HG03108 (cell line): ENCODE measurements around the gene METRNL.

ENCODE experiments used
- ATAC-seq: cut with Tn5 transposase; IDR thresholded peaks from one replicate; pipeline ENCODE4 v1.9.1; 2021; ENCODE audit warnings: moderate library complexity; ENCODE audit not compliant: unreplicated experiment

Gene METRNL

GRCh38 chr17:83089328-83090132 lies 10.1 kb downstream of the METRNL start:
- no peak for ATAC-seq

DNA sequence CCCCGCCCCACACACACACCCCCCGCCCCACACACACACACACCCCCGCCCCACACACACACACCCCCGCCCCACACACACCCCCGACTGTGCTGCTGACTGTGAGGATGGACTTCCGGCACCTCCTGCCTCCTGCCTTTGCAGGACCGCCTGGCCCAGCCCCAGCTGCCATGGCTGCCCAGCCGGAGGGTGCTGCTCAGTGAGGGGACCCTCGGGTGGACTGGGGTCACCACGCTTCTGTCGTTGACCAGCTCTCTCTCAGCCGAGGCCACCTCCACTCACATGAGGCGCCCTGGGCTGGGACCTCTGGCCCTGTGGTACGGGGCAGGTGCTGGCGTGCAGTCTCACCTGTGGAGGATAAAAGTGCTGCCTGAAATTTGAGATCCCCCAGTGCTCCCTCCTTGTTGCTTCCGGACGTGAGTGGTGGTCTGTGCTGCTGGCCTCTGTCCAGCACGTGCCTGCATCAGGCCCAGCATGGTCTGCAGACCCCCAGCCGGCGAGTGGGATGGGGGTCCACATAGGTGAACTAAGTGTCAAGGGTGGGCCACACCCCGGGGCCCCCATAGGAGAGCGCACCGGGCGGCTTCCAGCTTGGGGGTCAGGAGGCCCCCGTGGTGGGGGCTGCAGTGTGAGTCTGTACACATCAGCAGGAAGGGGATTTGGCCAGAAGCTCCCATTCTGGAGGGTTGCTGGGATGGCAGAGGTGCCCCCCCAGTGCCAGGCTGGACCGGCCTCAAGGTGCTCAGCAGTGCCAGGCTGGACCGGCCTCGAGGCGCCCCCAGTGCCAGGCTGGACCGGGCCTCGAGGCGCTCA lies 11.2 kb downstream of the METRNL start:
- no peak for ATAC-seq

- ATAC-seq = no peak
Measured at GRCh38 chr17:83091257-83092141, 12.1 kb downstream of the METRNL start.

GRCh38 chr17:83092186-83092585 lies 12.8 kb downstream of the METRNL start:
- ATAC-seq = no peak

- no peak for ATAC-seq
Measured at GRCh38 chr17:83092931-83093330, 13.5 kb downstream of the METRNL start.

DNA sequence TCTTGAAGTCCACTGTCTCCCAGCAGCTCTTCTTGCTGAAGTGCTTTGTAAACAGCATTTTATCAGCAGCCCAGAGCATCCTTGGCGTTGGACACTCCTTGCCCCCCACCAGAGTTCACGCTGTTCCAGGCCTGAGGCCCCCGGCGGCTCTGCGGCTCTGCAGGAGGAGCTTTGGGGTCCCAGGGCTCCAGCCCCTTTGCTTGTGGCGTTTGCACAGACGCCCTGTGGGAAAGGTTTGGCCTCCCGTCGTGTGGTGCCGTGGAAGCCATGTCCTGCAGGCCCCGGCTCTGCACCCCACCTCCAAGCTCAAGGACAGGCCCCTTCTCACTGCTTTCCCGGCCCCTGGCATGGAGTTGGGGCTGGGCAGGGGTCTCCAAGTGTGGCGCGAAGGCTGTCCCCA lies 14.1 kb downstream of the METRNL start:
- no peak for ATAC-seq

GRCh38 chr17:83094291-83094690 lies 14.9 kb downstream of the METRNL start:
- no peak for ATAC-seq

GRCh38 chr17:83095016-83095415 lies 15.6 kb downstream of the METRNL start:
- ATAC-seq = no peak

DNA sequence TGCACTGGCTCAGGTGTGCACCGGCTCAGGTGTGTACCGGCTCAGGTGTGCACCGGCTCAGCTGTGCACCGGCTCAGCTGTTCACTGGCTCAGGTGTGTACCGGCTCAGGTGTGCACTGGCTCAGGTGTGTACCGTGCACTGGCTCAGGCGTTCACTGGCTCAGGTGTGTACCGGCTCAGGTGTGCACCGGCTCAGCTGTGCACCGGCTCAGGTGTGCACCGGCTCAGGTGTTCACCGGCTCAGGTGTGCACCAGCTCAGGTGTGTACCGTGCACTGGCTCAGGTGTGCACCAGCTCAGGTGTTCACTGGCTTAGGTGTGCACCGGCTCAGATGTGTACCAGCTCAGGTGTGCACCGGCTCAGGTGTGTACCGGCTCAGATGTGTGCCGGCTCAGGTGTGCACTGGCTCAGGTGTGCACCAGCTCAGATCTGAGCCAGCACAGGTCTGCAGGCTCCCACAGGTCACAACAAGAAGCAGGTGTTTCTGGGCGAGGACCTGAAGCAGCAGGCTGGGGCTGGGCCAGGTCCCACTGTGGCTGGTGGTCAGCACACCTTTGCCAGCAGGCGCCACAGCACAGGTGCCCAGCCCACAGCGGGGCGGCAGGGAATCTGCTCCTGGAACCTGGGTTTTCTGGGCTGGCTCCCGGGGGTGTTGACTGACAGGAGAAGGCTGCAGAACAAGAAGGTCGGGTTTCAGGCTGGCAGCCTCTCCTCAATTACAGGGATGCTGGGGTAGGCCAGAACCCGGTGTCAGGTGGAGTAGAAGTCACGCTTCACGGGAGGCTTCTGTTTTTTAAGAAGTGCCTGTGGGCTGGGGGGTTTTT lies 17.2 kb downstream of the METRNL start:
- no peak for ATAC-seq

DNA sequence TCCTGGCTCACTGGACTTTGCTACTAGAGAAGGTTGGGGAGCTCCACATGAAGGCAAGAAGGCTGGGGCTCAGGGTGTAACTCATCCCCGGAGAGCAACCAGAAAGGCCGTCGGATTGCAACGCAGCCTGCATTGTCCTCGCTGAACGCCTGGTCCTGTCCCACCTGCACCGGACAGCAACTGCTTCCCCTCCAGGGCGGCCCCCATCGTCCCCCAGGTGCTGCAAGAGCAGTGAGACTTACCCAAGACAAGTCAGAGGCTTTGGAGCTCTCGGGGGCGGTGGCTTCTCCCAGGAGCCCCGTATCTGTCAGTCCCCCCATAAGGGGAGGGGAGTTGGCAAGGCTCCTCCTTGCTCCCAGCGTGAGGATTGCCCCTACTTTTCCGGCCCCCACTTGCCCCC lies 18.4 kb downstream of the METRNL start:
- no peak for ATAC-seq

- no peak for ATAC-seq
Measured at GRCh38 chr17:83098241-83099085, 19.1 kb downstream of the METRNL start.

DNA sequence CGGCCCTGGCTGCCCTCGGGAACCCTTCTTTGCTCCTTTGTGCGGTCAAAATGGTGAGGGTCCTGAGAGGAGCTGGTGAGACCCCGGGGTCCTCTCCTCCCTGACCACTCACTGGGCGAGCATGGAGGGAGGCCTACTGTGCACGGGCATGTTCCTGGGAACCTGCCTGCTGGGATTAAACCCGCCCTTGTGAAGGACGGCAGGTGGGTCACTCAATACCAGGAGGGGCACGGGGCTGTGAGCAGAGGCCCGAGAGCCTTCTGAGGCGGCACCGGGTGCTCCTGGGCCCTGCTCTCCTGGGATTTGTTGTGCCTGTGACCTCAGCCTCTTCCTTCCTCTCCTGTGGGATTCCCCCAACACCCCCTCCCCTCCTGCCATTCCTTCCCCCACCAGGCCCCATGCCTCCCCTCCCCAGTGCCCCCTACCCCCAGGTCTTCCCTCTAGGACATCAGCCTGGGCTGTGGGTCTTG lies 19.7 kb downstream of the METRNL start:
- ATAC-seq = no peak

DNA sequence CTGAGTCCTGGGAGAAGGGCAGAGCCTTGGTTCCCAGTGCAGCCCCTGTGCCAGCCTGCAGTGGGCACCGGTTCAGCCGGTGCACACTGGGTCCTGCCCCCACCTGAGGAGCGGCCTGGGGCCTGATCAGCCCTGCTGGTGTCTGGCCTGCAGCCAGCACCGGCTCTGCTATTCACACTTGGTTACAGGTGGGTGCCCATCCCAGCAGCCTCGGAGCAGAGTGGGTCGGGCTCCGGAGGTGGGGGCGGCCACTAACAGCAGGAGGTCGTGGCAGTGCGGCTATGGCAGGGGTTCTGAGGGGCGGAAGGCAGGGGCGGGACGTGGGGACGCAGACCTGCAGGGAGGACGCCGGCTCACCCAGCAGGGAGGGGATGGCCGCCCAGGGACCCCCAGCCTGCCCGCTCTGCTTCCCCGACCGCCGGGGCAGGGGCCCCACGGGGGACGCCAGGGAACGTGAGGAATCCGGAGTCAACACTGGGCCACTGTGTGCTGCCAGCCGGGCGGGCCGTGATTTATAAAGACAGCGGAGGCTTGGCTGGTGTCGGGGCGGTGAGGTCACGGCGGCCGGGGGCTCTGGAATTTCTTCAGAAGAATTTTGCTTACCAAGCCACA lies 20.3 kb downstream of the METRNL start:
- no peak for ATAC-seq

- ATAC-seq = no peak
Measured at GRCh38 chr17:83100220-83100852, 20.9 kb downstream of the METRNL start.

- no peak for ATAC-seq
Measured at GRCh38 chr17:83100853-83101391, 21.5 kb downstream of the METRNL start.

DNA sequence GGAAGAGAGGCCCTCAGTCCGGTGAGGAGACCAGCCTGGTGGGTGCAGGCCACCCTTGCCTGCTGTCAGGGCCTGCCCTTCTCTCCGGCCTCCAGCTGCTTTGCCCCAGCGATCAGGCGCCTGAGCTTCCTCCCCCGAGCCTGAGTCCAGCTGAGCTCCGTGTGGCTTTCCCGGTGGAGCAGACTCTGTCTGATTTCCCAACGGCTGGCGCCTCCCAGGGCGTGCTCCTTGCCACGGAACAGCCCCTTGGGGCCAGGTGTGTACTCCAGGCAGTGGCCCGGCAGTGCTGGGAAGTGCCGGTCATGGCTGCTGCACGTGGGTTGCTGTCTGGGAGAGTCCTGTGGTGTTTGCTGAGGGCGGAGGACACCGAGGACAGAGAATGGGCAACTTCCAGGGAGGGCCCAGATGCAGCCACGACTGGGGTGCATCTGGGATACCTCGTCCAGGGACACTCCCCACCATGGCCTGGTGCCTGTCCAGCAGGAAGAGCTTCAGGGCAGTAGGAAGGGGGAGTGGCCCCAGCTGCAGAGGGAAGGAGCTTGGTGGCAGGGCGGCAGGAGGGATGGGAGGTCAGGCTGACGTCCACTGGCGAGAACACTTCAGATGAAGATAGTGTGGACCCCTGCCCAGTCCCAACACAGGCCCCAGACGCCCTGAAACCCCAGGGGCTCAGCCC lies 22.5 kb downstream of the METRNL start:
- no peak for ATAC-seq

GRCh38 chr17:83103200-83103942 lies 24.0 kb downstream of the METRNL start:
- ATAC-seq = no peak
